Ramos (cell line): Measurements from ENCODE around the gene NGEF.

ENCODE experiments used
- in situ Hi-C: fragments of 300-500 bp; cut with MboI; formaldehyde crosslinking; loops from one replicate; pipeline ENCODE4 v1.14.3; 2022; ENCODE audit warnings: low sequenced_read_pairs; ENCODE audit not compliant: unreplicated experiment

The NGEF gene

GRCh38 chr2:232876978-232877441 lies 136.0 kb downstream of the NGEF start:
- in situ Hi-C loops, result no loop called here

DNA sequence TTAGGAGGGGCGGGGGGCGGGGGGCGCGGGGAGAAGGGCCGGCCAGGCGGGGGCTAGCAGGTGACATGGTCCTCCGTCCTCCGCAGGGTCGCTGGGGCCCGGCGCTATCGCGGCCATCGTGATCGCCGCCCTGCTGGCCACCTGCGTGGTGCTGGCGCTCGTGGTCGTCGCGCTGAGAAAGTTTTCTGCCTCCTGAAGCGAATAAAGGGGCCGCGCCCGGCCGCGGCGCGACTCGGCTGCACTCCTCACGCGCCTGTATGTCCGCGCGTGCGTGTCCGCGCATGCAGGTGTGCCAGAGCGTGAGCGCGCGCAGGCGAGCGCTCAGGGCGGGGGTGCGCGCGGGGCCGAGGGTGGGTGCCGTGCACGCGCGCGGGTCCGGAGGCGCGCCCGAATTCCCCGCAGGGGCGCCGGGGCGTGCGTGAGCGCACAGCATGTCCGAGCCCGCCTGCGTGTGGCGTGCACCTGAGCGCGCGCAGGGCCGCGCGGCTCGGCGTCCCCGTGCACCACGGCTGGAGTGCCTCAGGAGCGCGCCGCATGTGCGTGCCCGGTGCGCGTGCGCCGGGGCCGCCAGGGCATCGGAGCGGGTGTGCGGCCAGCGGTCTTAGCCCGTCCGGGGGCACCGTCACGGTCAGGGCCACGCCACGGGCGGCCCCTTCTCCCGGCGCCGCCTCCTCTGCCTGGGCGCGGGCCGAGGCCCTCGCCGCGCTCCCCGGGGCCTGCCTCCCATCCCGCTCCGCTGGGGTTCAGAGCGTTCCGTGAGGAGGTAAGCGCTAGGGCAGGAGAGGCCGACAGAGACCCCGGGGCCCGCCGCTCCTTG lies 136.7 kb downstream of the NGEF start:
- in situ Hi-C loops, result no loop called here

GRCh38 chr2:232875256-232876121 lies 137.6 kb downstream of the NGEF start:
- in situ Hi-C loops, result no loop called here

DNA sequence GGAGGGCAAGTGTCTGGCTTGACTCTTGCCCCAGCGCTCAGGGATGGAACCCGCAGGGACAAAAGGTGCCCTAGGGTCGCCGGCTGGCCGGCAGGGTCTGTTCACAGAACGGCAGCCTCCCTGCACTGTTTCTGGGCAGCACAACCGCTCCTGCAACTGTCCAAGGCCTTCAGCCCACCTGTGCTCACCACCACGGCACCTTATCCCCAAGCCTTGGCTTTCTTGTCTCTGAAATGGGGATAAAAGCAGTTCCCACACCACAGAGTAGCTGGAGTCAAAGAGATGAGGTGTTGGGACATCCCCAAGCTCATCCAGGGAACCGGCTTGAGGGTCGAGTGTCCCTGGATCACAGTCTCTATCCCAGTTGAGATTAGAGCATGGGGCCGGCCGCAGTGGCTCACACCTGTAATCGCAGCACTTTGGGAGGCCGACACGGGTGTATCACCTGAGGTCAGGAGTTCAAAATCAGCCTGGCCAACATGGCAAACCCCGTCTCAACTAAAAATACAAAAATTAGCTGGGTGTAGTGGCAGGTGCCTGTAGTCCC lies 138.3 kb downstream of the NGEF start:
- in situ Hi-C loops, result no loop called here

DNA sequence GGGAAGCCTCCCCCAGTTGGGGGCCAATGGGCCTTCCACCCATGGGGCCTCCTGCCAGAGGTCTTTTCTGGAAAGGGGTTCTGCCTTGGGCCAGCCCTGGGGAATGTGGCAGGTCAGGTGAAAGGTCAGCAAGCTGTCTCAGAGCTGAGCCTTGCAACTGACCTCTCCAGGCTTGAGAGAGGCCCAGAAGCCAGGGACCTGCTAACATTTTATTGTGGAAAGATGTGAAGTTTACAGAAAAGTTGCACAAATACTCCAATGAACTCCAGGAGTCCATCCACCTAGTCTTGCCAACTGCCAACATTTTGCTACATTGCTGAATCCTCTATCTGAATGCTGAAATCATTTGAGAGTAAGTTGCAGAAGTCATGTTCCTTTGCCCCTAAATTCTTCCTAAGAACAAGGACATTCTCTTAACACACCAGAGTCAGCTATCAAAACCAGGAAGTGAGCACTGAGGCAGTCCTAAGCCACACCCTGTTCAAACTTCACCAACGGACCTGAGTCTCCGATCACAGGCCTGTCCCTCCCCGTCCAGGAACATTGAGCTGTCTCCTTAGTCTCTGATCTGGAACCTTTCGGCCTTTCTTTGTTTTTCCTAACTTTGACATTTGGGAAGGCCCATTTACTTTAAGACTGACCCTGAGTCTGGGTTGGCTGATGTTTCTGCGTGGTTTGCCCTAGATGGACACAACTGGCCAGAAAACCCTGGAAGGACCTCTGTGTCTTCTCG lies 139.0 kb downstream of the NGEF start:
- in situ Hi-C loops, result no loop called here

DNA sequence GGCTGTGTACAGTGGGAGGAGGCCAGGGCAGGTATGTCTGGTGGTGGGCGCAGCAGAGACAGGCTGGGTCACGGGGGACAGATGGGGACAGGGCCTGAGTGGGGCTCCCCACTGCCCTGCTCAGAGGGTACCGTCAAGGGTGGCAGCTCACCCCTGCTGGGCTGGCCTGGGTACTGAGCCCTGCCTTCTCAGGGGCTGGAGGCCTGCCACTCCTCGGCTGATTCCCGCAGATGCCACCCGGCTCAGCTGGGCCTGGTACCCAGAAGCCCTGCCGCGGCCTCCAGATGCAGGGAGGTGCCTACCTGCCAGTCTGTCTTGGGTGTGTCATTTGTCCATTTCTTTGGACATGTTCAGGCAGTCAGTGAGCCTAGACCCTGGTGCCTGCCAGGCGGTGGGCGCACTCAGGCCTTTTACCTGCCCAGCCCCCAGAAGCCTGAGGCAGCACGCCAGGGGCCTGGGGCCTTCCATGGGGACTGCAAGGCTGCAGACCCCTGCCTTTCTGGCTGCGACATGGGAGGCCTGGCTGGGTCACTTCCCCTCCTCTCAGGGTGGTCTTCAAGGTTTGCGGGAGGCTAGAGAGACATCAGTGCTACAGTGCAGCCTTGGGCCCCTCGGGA lies 139.7 kb downstream of the NGEF start:
- in situ Hi-C loops, result no loop called here

DNA sequence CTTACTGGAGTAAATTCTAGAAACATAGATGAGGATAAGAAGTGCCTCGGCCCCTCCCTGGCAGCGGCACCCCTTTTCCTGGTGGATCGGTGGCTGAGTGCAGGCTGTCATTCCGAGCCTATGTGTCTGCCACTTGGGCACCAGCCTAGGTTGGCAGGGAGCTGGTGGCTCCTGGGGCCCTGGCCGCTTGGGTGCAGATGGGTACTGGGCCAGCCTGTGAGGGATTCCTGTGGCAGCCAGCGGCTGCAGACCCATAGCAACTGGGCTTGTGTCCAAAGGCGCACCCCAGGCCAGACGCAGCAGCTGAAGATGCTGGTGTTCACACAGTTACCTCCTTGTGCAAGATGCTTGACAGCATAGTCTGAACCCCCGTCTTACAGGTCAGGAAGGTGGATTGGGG lies 140.2 kb downstream of the NGEF start:
- in situ Hi-C loops, result no loop called here

- in situ Hi-C loops, result no loop called here
Measured at GRCh38 chr2:232871835-232872736, 141.0 kb downstream of the NGEF start.

- in situ Hi-C loops, result no loop called here
Measured at GRCh38 chr2:232871418-232871834, 141.6 kb downstream of the NGEF start.

DNA sequence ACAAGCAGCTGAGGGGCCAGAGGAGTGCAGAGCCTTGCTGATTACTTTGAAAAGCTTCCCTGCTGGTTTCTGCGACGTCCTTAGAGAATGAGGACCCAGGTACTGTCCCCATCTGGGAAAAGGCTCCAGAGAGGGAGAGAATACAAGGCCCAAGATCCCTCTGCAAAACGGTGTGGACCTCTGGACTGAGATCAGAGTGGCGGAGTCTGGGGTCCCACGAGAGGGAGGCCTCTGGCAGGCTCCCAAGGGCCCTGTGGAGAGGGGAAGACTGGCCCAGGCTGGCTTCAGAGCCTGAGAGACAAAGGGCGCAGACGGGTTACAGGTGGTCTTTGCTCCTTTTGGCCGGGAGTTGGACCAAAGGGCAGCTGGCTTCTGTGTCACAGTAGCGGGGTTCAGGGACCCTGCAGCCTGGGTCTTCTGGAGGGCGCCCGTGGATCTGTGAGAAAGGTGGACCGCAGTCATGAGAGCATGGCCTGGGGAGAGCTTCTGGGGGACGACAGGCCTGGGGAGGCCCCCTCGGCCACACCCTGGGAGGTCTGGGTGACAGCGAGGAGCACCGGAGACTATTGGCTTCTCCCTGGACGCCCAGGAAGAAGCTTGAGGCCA lies 142.2 kb downstream of the NGEF start:
- in situ Hi-C loops, result no loop called here

DNA sequence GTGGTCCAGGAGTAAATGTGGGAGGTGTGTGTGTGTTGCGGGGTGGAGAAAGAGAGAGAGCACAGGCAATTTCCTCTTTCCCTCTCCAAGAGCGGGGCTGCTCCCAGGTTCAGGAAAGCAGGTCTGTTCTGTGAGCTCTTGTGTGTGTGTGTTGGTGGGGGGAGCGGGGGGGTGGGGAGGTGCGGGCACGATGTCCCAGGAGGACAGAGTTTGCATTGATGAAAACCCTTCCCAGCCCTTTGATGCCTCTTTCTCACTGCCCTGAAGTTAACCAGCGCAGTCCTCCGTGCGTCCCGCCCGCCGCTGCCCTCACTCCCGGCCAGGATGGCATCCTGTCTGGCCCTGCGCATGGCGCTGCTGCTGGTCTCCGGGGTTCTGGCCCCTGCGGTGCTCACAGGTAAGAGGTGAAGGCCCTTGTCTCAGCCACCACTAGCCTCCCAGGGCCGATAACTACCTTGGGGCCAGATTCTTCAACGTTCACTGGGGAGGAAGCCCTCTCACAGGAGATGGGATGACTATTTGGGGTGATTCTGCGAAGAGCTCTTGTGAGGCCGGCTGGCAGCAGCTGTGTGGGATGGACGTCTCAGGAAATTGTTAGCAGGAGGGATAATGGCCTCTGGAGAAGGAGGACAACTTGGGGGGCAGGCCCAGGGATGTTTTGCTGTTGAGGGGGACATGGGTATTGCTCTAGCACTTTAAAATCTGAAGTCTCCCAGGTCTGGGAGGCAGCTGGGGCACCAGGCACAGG lies 142.9 kb downstream of the NGEF start, which contains the start of gene SNORC:
Gene SNORC (plus strand): TSS at position 247 of the 748 bp plus-strand sequence. CDS start 78 bp downstream, at position 325.
- in situ Hi-C loops, result no loop called here

GRCh38 chr2:232869138-232870017 lies 143.7 kb downstream of the NGEF start:
- in situ Hi-C loops, result no loop called here

GRCh38 chr2:232866104-232866503 lies 147.0 kb downstream of the NGEF start:
- in situ Hi-C loops, result no loop called here

DNA sequence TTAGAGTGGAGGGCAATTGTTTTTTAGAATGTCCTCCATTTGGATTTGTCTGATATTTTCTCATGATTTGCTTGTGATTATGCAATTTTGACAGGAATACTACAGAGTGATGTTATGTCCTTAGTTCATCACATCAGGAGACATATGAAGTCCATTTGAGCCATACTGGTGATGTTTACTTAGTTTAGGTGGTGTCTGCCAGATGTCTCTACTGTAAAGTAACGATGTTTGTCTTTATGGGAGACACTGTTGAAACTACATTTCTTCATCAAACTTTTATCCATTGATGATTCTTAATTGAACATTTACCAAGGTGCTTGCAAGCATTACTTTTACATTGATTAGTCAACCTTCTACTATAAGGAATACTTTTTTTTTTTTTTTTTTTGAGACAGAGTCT lies 147.9 kb downstream of the NGEF start:
- in situ Hi-C loops, result no loop called here

DNA sequence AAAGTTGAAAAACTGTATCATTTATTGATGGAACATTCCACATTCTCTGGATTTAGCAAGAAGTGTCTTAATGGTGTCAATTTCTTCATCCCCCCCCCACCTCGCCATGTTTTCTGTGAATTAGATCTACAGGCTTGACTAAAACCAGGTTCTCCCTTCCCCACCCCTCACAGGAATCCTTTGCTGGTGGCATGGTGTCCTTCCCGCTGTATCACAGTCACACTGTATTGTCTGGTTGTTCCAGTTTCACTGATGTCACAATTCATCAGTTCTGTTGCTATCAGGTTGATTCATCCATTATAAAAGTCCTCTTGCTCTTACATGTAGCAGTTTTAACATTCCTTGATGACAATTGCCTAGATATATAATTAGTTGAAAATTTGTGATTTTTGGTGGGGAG lies 149.1 kb downstream of the NGEF start:
- in situ Hi-C loops, result no loop called here

- in situ Hi-C loops, result no loop called here
Measured at GRCh38 chr2:232861353-232861752, 151.7 kb downstream of the NGEF start.
